Activated T-helper 2 cell treated with anti-CD3 and anti-CD28 coated beads, Interferon-gamma antibody, Interleukin-2, Interleukin-4, amounts not matched to agents 10 μg/mL and 5 μg/mL and 100 μg/mL, durations not matched to agents 14 hours and 24 hours and 36 hours (primary cell): ENCODE data around the gene BMP8B. TPM values are rescaled to one million over a fixed set of nuclear protein-coding genes. Genes with fewer than 3 reads are reported as not detected.
"Not testable (repeated sequence)": the region's sequence is repeated elsewhere in the genome, so short reads cannot be mapped to it uniquely, and the experiment has no call there.

Experiments
- DNase-seq: peaks from one replicate; pipeline ENCODE4 v3.0.0; 2021; ENCODE audit warnings: low spot score
- H3K27ac Mint-ChIP-seq: one replicate; pipeline ENCODE4 v1.8.0; 2021; ENCODE audit warnings: mixed read lengths
- H3K27me3 Mint-ChIP-seq: one replicate; pipeline ENCODE4 v1.8.0; 2021; ENCODE audit warnings: low read depth, mixed read lengths
- H3K36me3 Mint-ChIP-seq: one replicate; pipeline ENCODE4 v1.8.0; 2021; ENCODE audit warnings: low read depth, mixed read lengths
- H3K4me1 Mint-ChIP-seq: one replicate; pipeline ENCODE4 v1.8.0; 2021; ENCODE audit warnings: low read depth, mixed read lengths
- H3K4me3 Mint-ChIP-seq: one replicate; pipeline ENCODE4 v1.8.0; 2021; ENCODE audit warnings: low read depth, mild to moderate bottlenecking, moderate library complexity, mixed read lengths
- H3K9me3 Mint-ChIP-seq: one replicate; pipeline ENCODE4 v1.8.0; 2021; ENCODE audit warnings: mixed read lengths
- intact Hi-C: fragments of 100-400 bp; cut with micrococcal nuclease; formaldehyde crosslinking; loops from one replicate; pipeline ENCODE4 v1.15.1; 2023
- total RNA-seq: library from RNA; stranded (reverse); gene quantifications from 2 replicates; pipeline ENCODE4 v1.2.3, GENCODE V29; 2022

The BMP8B gene
- total RNA-seq, 1 donor from 2014 or later, result 1.9 TPM

GRCh38 chr1:39825432-39825941 lies 36.8 kb upstream of the BMP8B start:
- DNase-seq, result no peak
- Mint-ChIP-seq H3K27me3 (peaks cover 18% of the 10 kb centered on the region), H3K4me1 (peaks cover 3% of the 10 kb centered on the region), H3K4me3 (no peak overlapping the region), H3K9me3 (no peaks in the 10 kb centered on the region), H3K36me3 (no peaks in the 10 kb centered on the region), H3K27ac (no peak overlapping the region)
- intact Hi-C loops, result no loop called here

- intact Hi-C loops, H3K4me1 Mint-ChIP-seq, DNase-seq, H3K9me3 Mint-ChIP-seq, H3K36me3 Mint-ChIP-seq, H3K4me3 Mint-ChIP-seq, H3K27ac Mint-ChIP-seq: not testable (repeated sequence)
- peaks cover 11% of the 10 kb centered on the region for H3K27me3 Mint-ChIP-seq
Measured at GRCh38 chr1:39823450-39823849, 34.8 kb upstream of the BMP8B start.

GRCh38 chr1:39822146-39822545 lies 33.5 kb upstream of the BMP8B start:
- Mint-ChIP-seq H3K36me3 (no peaks in the 10 kb centered on the region), H3K4me3 (no peak overlapping the region), H3K9me3 (no peaks in the 10 kb centered on the region), H3K4me1 (peaks cover 2% of the 10 kb centered on the region), H3K27me3 (peaks cover 10% of the 10 kb centered on the region), H3K27ac (no peak overlapping the region)
- intact Hi-C loops, result no loop called here
- no peak for DNase-seq

GRCh38 chr1:39819091-39819812 lies 30.6 kb upstream of the BMP8B start:
- Mint-ChIP-seq H3K36me3 (no peaks in the 10 kb centered on the region), H3K4me3 (no peak overlapping the region), H3K27me3 (peaks cover 28% of the 10 kb centered on the region), H3K9me3 (no peaks in the 10 kb centered on the region), H3K27ac (no peak overlapping the region), H3K4me1 (peaks cover 10% of the 10 kb centered on the region)
- no peak for DNase-seq
- intact Hi-C loops, result no loop called here

- Mint-ChIP-seq H3K4me3 (no peak overlapping the region), H3K36me3 (no peaks in the 10 kb centered on the region), H3K4me1 (peaks cover 10% of the 10 kb centered on the region), H3K27me3 (peaks cover 28% of the 10 kb centered on the region), H3K27ac (no peak overlapping the region), H3K9me3 (no peaks in the 10 kb centered on the region)
- intact Hi-C loops, result no loop called here
- DNase-seq, result no peak
Measured at GRCh38 chr1:39818482-39818881, 29.8 kb upstream of the BMP8B start.

GRCh38 chr1:39817091-39817932 lies 28.6 kb upstream of the BMP8B start:
- H3K27me3 Mint-ChIP-seq, result peaks cover 30% of the 10 kb centered on the region
- H3K27ac Mint-ChIP-seq, H3K36me3 Mint-ChIP-seq, intact Hi-C loops, H3K9me3 Mint-ChIP-seq, H3K4me3 Mint-ChIP-seq: not testable (repeated sequence)
- peaks cover 10% of the 10 kb centered on the region for H3K4me1 Mint-ChIP-seq
- DNase-seq, result peak; percentile 38

GRCh38 chr1:39816415-39817090 lies 27.9 kb upstream of the BMP8B start:
- H3K27ac Mint-ChIP-seq, result no peak overlapping the region

GRCh38 chr1:39812913-39813312 lies 24.2 kb upstream of the BMP8B start:
- intact Hi-C loops, result no loop called here
- Mint-ChIP-seq H3K27ac (no peak overlapping the region), H3K36me3 (no peaks in the 10 kb centered on the region), H3K4me1 (peaks cover 10% of the 10 kb centered on the region), H3K27me3 (peaks cover 24% of the 10 kb centered on the region), H3K9me3 (no peaks in the 10 kb centered on the region), H3K4me3 (no peak overlapping the region)
- DNase-seq, result no peak

More at GRCh38 chr1:39816415-39817090, 27.9 kb upstream of the BMP8B start:
- Mint-ChIP-seq H3K9me3 (no peaks in the 10 kb centered on the region), H3K4me1 (peaks cover 10% of the 10 kb centered on the region), H3K36me3 (no peaks in the 10 kb centered on the region), H3K27me3 (peaks cover 26% of the 10 kb centered on the region), H3K4me3 (no peak overlapping the region)
- intact Hi-C loops, result loop anchor here (1.0 kb wide), 2 partner anchors 86 to 157 kb away; no protein-coding TSS in a partner anchor
- DNase-seq, result peak; percentile 44

- DNase-seq, result no peak
- Mint-ChIP-seq H3K4me1 (no peaks in the 10 kb centered on the region), H3K27me3 (peaks cover 6% of the 10 kb centered on the region), H3K27ac (no peak overlapping the region), H3K36me3 (no peaks in the 10 kb centered on the region), H3K9me3 (no peaks in the 10 kb centered on the region), H3K4me3 (no peak overlapping the region)
- intact Hi-C loops, result no loop called here
Measured at GRCh38 chr1:39808784-39809517, 20.3 kb upstream of the BMP8B start.

GRCh38 chr1:39805385-39805784 lies 16.7 kb upstream of the BMP8B start:
- no peak for DNase-seq
- Mint-ChIP-seq H3K4me3 (no peak overlapping the region), H3K4me1 (no peaks in the 10 kb centered on the region), H3K27me3 (no peaks in the 10 kb centered on the region), H3K36me3 (no peaks in the 10 kb centered on the region), H3K9me3 (no peaks in the 10 kb centered on the region), H3K27ac (no peak overlapping the region)
- intact Hi-C loops, result no loop called here

- Mint-ChIP-seq H3K4me3 (no peak overlapping the region), H3K36me3 (peaks cover 3% of the 10 kb centered on the region), H3K9me3 (no peaks in the 10 kb centered on the region), H3K27ac (no peak overlapping the region), H3K27me3 (no peaks in the 10 kb centered on the region), H3K4me1 (peaks cover 10% of the 10 kb centered on the region)
- intact Hi-C loops, result no loop called here
- DNase-seq, result no peak
Measured at GRCh38 chr1:39802496-39803260, 14.0 kb upstream of the BMP8B start.

GRCh38 chr1:39800471-39800835 lies 11.8 kb upstream of the BMP8B start:
- Mint-ChIP-seq H3K4me1 (peaks cover 10% of the 10 kb centered on the region), H3K4me3 (no peak overlapping the region), H3K27me3 (no peaks in the 10 kb centered on the region), H3K9me3 (no peaks in the 10 kb centered on the region), H3K27ac (no peak overlapping the region), H3K36me3 (peaks cover 3% of the 10 kb centered on the region)
- no peak for DNase-seq
- intact Hi-C loops, result no loop called here
